Measurements from ENCODE around the gene FTO. TPM values are rescaled to one million over a fixed set of nuclear protein-coding genes. Genes with fewer than 3 reads are reported as not detected.

Gene FTO
- total and polyA plus RNA-seq, 4 donors = 12.2 to 145 (median 57.7) TPM

DNA sequence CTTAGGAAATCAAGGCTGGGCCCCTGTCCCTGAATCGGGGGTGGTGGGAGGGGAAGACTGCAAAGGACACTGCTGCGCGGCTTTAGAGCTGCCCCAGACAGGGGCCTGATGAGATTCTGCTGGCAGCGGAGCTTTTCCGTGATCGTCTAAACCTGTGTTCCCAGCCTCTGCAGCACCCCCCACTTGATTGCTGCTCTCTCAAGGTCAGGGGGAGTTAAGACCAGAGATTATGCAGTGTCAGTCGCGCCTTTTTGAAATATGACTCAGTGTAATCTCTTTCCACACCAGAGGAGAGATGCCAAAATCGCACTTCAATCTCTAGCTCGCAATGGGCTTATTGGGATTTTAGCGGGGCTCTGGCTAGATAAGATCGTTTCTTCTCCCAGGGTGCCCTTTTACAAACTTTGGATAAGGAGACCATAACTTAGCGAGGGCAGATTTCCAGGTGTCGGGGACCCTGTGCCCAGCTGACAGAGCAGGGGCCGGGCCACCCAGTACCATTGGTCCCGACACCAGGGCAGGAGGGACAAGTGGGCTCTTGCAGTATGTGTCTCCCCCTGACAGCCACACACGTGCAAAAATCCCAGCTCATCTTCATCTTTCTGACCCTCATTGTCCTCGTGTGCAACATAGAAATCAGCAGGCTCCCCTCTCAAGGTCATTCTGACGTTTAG lies 495.7 kb downstream of the FTO start:
- DNase-seq (no peak), ATAC-seq (ENCODE audit: insufficient read depth, low FRiP score) (no peak)
- peaks cover 0 to 2% (median 2%) of the 10 kb centered on the region in 5 donors for H3K4me1 ChIP-seq (ENCODE audit: control insufficient read depth in 5 of 5, insufficient read depth in 5 of 5, low read length in 5 of 5)
- TF ChIP-seq, protein P1, sequence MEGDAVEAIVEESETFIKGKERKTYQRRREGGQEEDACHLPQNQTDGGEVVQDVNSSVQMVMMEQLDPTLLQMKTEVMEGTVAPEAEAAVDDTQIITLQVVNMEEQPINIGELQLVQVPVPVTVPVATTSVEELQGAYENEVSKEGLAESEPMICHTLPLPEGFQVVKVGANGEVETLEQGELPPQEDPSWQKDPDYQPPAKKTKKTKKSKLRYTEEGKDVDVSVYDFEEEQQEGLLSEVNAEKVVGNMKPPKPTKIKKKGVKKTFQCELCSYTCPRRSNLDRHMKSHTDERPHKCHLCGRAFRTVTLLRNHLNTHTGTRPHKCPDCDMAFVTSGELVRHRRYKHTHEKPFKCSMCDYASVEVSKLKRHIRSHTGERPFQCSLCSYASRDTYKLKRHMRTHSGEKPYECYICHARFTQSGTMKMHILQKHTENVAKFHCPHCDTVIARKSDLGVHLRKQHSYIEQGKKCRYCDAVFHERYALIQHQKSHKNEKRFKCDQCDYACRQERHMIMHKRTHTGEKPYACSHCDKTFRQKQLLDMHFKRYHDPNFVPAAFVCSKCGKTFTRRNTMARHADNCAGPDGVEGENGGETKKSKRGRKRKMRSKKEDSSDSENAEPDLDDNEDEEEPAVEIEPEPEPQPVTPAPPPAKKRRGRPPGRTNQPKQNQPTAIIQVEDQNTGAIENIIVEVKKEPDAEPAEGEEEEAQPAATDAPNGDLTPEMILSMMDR (IDR thresholded peaks at IDR 0.05; ENCODE audit: control extremely low read depth, extremely low read depth) = no peak
- H3K9me3 ChIP-seq (ENCODE audit: control insufficient read depth in 4 of 4, insufficient read depth in 3 of 4, low read length in 3 of 4) = peaks cover 0 to 2% (median 0%) of the 10 kb centered on the region in 4 donors
- H3K27ac ChIP-seq (ENCODE audit: low read depth in 1 of 2, low read length in 1 of 2) = no peak overlapping the region
- H3K27me3 ChIP-seq (ENCODE audit: control insufficient read depth in 3 of 3, insufficient read depth in 3 of 3, low read length in 2 of 3) = peaks cover 0 to 34% (median 21%) of the 10 kb centered on the region in 3 donors
- H3K9ac ChIP-seq (ENCODE audit: insufficient read depth in 1 of 2, low read length in 2 of 2) = no peak overlapping the region
- no peaks in the 10 kb centered on the region for H3K36me3 ChIP-seq (ENCODE audit: control insufficient read depth in 4 of 4, insufficient read depth in 4 of 4, low read length in 4 of 4)
- no peak overlapping the region for H3K4me3 ChIP-seq
- 67 to 71% methylated on average over 19 of the region's 19 CpGs for WGBS, 2 donors

DNA sequence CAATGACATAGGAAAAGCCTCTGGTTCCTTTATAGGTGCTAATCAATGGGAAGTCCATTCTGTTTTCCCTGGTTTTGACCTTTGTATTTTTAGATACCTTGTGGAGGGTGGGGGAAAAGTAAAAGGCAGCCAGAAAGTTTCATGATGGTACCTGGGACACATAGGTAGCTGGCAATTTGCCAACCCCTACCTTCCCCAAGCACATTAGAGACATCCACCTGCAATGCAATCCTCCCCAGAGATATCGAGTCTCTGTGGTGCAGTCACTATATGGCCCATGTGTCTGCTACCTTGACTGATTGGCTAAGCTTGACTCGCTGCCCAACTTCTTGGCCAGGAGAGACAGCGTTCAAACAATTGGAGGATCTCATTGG lies 496.2 kb downstream of the FTO start:
- Histone ChIP-seq H3K4me3 (no peak overlapping the region), H3K9me3 (ENCODE audit: control insufficient read depth in 4 of 4, insufficient read depth in 3 of 4, low read length in 3 of 4) (peaks cover 0 to 4% (median 0%) of the 10 kb centered on the region in 4 donors), H3K27me3 (ENCODE audit: control insufficient read depth in 3 of 3, insufficient read depth in 3 of 3, low read length in 2 of 3) (peaks cover 0 to 34% (median 21%) of the 10 kb centered on the region in 3 donors), H3K36me3 (ENCODE audit: control insufficient read depth in 4 of 4, insufficient read depth in 4 of 4, low read length in 4 of 4) (no peaks in the 10 kb centered on the region), H3K4me1 (ENCODE audit: control insufficient read depth in 5 of 5, insufficient read depth in 5 of 5, low read length in 5 of 5) (no peaks in the 10 kb centered on the region), H3K9ac (ENCODE audit: insufficient read depth in 1 of 2, low read length in 2 of 2) (no peak overlapping the region), H3K27ac (ENCODE audit: low read depth in 1 of 2, low read length in 1 of 2) (no peak overlapping the region)
- DNase-seq (no peak), ATAC-seq (ENCODE audit: insufficient read depth, low FRiP score) (no peak)
- TF ChIP-seq, protein P1 (IDR thresholded peaks at IDR 0.05; ENCODE audit: control extremely low read depth, extremely low read depth) = no peak
- WGBS, 2 donors = 95% methylated on average over 3 of the region's 3 CpGs

DNA sequence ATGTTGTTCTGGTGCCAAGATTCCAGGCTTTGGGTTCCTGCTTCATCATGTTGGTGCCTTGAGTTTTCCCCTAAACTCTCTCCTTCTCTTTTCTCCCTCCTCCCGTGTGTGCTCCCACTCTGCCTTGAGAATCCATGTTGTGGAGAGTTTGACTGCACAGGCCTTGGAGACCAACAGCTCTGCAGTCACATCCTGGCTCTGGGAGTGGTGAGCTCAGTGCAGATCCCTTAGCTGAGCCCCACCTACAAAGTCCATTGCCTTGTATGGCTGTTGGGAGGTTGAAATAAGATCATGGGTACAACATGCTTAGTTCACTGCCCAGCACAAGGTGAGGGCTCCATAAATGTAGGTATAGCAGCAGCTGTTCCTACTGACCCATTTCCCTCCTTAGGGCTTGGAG lies 496.8 kb downstream of the FTO start:
- TF ChIP-seq, protein P1 (IDR thresholded peaks at IDR 0.05; ENCODE audit: control extremely low read depth, extremely low read depth) = no peak
- WGBS, 2 donors = 93 to 96% methylated on average over 1 of the region's 1 CpG

More for the DNA sequence above, 496.8 kb downstream of the FTO start:
- DNase-seq = no peak
- Histone ChIP-seq H3K27me3 (ENCODE audit: control insufficient read depth in 3 of 3, insufficient read depth in 3 of 3, low read length in 2 of 3) (peaks cover 0 to 35% (median 23%) of the 10 kb centered on the region in 3 donors), H3K27ac (ENCODE audit: low read depth in 1 of 2, low read length in 1 of 2) (no peak overlapping the region), H3K9me3 (ENCODE audit: control insufficient read depth in 4 of 4, insufficient read depth in 3 of 4, low read length in 3 of 4) (peaks cover 0 to 4% (median 0%) of the 10 kb centered on the region in 4 donors), H3K9ac (ENCODE audit: insufficient read depth in 1 of 2, low read length in 2 of 2) (no peak overlapping the region), H3K36me3 (ENCODE audit: control insufficient read depth in 4 of 4, insufficient read depth in 4 of 4, low read length in 4 of 4) (no peaks in the 10 kb centered on the region), H3K4me1 (ENCODE audit: control insufficient read depth in 5 of 5, insufficient read depth in 5 of 5, low read length in 5 of 5) (no peaks in the 10 kb centered on the region), H3K4me3 (no peak overlapping the region)
- ATAC-seq (ENCODE audit: insufficient read depth, low FRiP score) = no peak
